Measurements from ENCODE around the gene MVB12A.

The MVB12A gene

GRCh38 chr19:17429641-17430113, 9.8 kb downstream of the MVB12A start:
- in situ Hi-C loops (cut with HindIII; ENCODE audit: low pct_ligation_motif_present, low sequenced_read_pairs), result no loop called here
- Histone ChIP-seq H3K4me3 (ENCODE audit: low read depth, low read length) (no peak overlapping the region), H3K27me3 (replicated peaks) (no peaks in the 10 kb centered on the region), H3K27ac (no peak overlapping the region), H3K36me3 (replicated peaks) (no peaks in the 10 kb centered on the region)
- no peak for DNase-seq
- no peak for TF ChIP-seq CTCF (IDR thresholded peaks at IDR 0.05; ENCODE audit: low read depth, low read length, missing control alignments)

GRCh38 chr19:17431417-17431816, 11.6 kb downstream of the MVB12A start:
- H3K4me3 ChIP-seq (ENCODE audit: low read depth, low read length), result no peak overlapping the region
- no peak for TF ChIP-seq CTCF (IDR thresholded peaks at IDR 0.05; ENCODE audit: low read depth, low read length, missing control alignments)
- DNase-seq, result no peak
- H3K27ac ChIP-seq, result no peak overlapping the region
- H3K36me3 ChIP-seq (replicated peaks), result no peaks in the 10 kb centered on the region
- in situ Hi-C loops (cut with HindIII; ENCODE audit: low pct_ligation_motif_present, low sequenced_read_pairs), result no loop called here
- no peaks in the 10 kb centered on the region for H3K27me3 ChIP-seq (replicated peaks)

- H3K4me3 ChIP-seq (ENCODE audit: low read depth, low read length), result no peak overlapping the region
- in situ Hi-C loops (cut with HindIII; ENCODE audit: low pct_ligation_motif_present, low sequenced_read_pairs), result no loop called here
- H3K36me3 ChIP-seq (replicated peaks), result no peaks in the 10 kb centered on the region
- no peak for TF ChIP-seq CTCF (IDR thresholded peaks at IDR 0.05; ENCODE audit: low read depth, low read length, missing control alignments)
- H3K27me3 ChIP-seq (replicated peaks), result no peaks in the 10 kb centered on the region
- no peak for DNase-seq
- H3K27ac ChIP-seq, result no peak overlapping the region
Observed at GRCh38 chr19:17435218-17435617, 15.4 kb downstream of the MVB12A start.

GRCh38 chr19:17436094-17436873, 16.4 kb downstream of the MVB12A start:
- no peak for TF ChIP-seq CTCF (IDR thresholded peaks at IDR 0.05; ENCODE audit: low read depth, low read length, missing control alignments)
- DNase-seq, result no peak
- Histone ChIP-seq H3K36me3 (replicated peaks) (no peaks in the 10 kb centered on the region), H3K27ac (no peak overlapping the region), H3K27me3 (replicated peaks) (no peaks in the 10 kb centered on the region), H3K4me3 (ENCODE audit: low read depth, low read length) (no peak overlapping the region)
- in situ Hi-C loops (cut with HindIII; ENCODE audit: low pct_ligation_motif_present, low sequenced_read_pairs), result no loop called here

GRCh38 chr19:17436874-17437267, 17.0 kb downstream of the MVB12A start:
- H3K27me3 ChIP-seq (replicated peaks), result no peaks in the 10 kb centered on the region
- DNase-seq, result no peak
- in situ Hi-C loops (cut with HindIII; ENCODE audit: low pct_ligation_motif_present, low sequenced_read_pairs), result no loop called here
- H3K36me3 ChIP-seq (replicated peaks), result no peaks in the 10 kb centered on the region
- TF ChIP-seq CTCF (IDR thresholded peaks at IDR 0.05; ENCODE audit: low read depth, low read length, missing control alignments), result no peak
- no peak overlapping the region for H3K4me3 ChIP-seq (ENCODE audit: low read depth, low read length)
- no peak overlapping the region for H3K27ac ChIP-seq

Measured in brain microvascular endothelial cell (primary cell).